Right lobe of liver (tissue), 4 donors: ENCODE data around the gene IL23R.

Experiments used
- CTCF ChIP-seq, 4 donors: fragments of 200-600 bp in 3 of 4; fragments of 450-650 bp in 1 of 4; IDR thresholded peaks; one replicate each; pipeline versions ENCODE4 v1.5.1 to v1.8.0; 2016 to 2022; ENCODE audit warnings: antibody characterized with exemption in 4 of 4, mild to moderate bottlenecking in 2 of 4
- POLR2A ChIP-seq: fragments of 450-650 bp; IDR thresholded peaks from one replicate; pipeline ENCODE4 v1.6.1; 2017; ENCODE audit warnings: antibody characterized with exemption, mild to moderate bottlenecking
- donor health status: DM: no; HTN: no; CAD: no.
- donor health status: DM: no; HTN: no; CAD: no.
- donor health status: DM: no; HTN: yes; CAD: no.

- TF ChIP-seq CTCF (IDR thresholded peaks at IDR 0.05): no peak
- TF ChIP-seq POLR2A: no peak
Measured at GRCh38 chr1:67280696-67281095, 114.4 kb downstream of the IL23R start.
